Esophagus (tissue), 2 donors: ENCODE measurements around the gene CACNA1G. TPM values are rescaled to one million over a fixed set of nuclear protein-coding genes. Genes with fewer than 3 reads are reported as not detected.

Experiments
- H3K27ac ChIP-seq, 2 donors: one replicate each; pipeline ENCODE4 v1.5.1; 2013; ENCODE audit warnings: low read depth in 2 of 2, mild to moderate bottlenecking in 2 of 2, inconsistent platforms in 1 of 2, low read length in 1 of 2, moderate library complexity in 1 of 2
- H3K27me3 ChIP-seq, 2 donors: one replicate each; pipeline ENCODE4 v1.6.1; 2013; ENCODE audit warnings: low read length in 2 of 2, control low read depth in 1 of 2, mild to moderate bottlenecking in 1 of 2; ENCODE audit not compliant: insufficient read depth in 2 of 2, control insufficient read depth in 1 of 2
- H3K36me3 ChIP-seq, 2 donors: one replicate each; pipeline ENCODE4 v1.6.1; 2013; ENCODE audit warnings: low read length in 1 of 2; ENCODE audit not compliant: control insufficient read depth in 2 of 2, insufficient read depth in 2 of 2
- H3K4me1 ChIP-seq, 2 donors: one replicate each; pipeline ENCODE4 v1.6.1; 2013; ENCODE audit warnings: low read length in 1 of 2; ENCODE audit not compliant: control insufficient read depth in 2 of 2, insufficient read depth in 2 of 2
- H3K4me3 ChIP-seq, 2 donors: one replicate each; pipeline ENCODE4 v1.5.1; 2013; ENCODE audit warnings: low read length in 2 of 2, mild to moderate bottlenecking in 2 of 2, low read depth in 1 of 2, moderate library complexity in 1 of 2
- H3K9me3 ChIP-seq, 2 donors: one replicate each; pipeline ENCODE4 v1.6.1; 2013; ENCODE audit warnings: mild to moderate bottlenecking in 2 of 2, low read depth in 1 of 2, low read length in 1 of 2, moderate library complexity in 1 of 2; ENCODE audit not compliant: control insufficient read depth in 2 of 2, insufficient read depth in 1 of 2
- WGBS, 2 donors: extraction: QIAGEN DNeasy Blood & Tissue Kit; methylation state at CpG; one replicate each; pipeline ENCODE4 v1.1.7; 2013; 5-methylcytosine and 5-hydroxymethylcytosine counted together
- polyA plus RNA-seq, 2 donors: library from polyadenylated mRNA; stranded (reverse); fragments of 200-250 nt; gene quantifications; one replicate each; pipeline ENCODE4 v1.2.3, GENCODE V29; 2013
- donor health status: healthy with polysubstance abuse.
- donor health status: Bipolar disorder and iron deficiency.

CACNA1G gene
- polyA plus RNA-seq, 2 donors = 0.06 to 0.13 TPM

GRCh38 chr17:50598487-50598886 lies 38.0 kb downstream of the CACNA1G start:
- WGBS, 2 donors = 81 to 82% methylated on average over 5 of the region's 5 CpGs
- no peaks in the 10 kb centered on the region for H3K36me3 ChIP-seq
- H3K27ac ChIP-seq = no peak overlapping the region
- H3K9me3 ChIP-seq = no peaks in the 10 kb centered on the region
- no peaks in the 10 kb centered on the region for H3K27me3 ChIP-seq
- no peak overlapping the region for H3K4me3 ChIP-seq
- no peaks in the 10 kb centered on the region for H3K4me1 ChIP-seq

- Histone ChIP-seq H3K4me3 (no peak overlapping the region), H3K27me3 (no peaks in the 10 kb centered on the region), H3K36me3 (no peaks in the 10 kb centered on the region), H3K27ac (no peak overlapping the region), H3K4me1 (no peaks in the 10 kb centered on the region), H3K9me3 (no peaks in the 10 kb centered on the region)
- WGBS, 2 donors = 86 to 92% methylated on average over 15 of the region's 15 CpGs
Measured at GRCh38 chr17:50599606-50600005, 39.1 kb downstream of the CACNA1G start.

DNA sequence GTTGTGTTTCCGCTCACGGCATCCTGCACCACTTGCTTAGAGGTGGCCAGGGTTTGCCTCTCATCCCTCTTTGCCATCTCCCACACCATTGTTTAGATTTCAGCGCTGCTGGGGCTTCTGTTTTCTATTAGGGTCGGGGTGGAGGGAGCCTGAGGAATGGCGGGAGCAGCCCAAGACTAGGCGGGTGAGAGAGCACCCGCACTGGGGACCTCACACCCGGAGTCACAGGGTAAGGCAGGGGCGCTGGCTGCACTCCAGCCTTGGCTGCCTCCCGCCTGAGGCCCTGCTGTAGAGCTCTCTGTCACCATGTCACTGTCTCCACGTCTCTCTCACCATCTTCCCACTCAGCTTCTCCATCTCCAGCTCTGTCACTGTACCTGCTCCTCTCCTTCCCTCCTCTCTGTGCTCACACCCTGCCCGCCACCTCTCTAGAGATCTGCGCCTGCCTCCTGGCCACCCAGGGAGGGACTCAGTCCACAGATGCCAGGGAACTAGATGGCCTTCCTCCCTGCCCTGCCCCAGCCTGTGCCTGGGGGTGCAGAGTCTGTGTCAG lies 41.4 kb downstream of the CACNA1G start:
- H3K9me3 ChIP-seq = no peaks in the 10 kb centered on the region
- no peaks in the 10 kb centered on the region for H3K27me3 ChIP-seq
- H3K4me3 ChIP-seq = no peak overlapping the region
- peaks cover 0 to 2% of the 10 kb centered on the region in 2 donors for H3K4me1 ChIP-seq
- WGBS, 2 donors = 67 to 71% methylated on average over 13 of the region's 13 CpGs
- no peaks in the 10 kb centered on the region for H3K36me3 ChIP-seq
- no peak overlapping the region for H3K27ac ChIP-seq

DNA sequence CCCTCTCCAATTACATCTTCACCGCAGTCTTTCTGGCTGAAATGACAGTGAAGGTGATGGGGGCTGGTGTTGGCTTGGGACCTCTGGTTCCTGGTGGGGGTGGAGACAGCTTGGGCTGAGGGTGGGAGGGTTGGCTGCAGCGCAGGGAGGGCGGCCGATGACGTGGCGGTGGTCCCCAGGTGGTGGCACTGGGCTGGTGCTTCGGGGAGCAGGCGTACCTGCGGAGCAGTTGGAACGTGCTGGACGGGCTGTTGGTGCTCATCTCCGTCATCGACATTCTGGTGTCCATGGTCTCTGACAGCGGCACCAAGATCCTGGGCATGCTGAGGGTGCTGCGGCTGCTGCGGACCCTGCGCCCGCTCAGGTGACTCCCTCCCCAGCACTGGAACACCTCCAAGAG lies 42.3 kb downstream of the CACNA1G start:
- peaks cover 0 to 2% of the 10 kb centered on the region in 2 donors for H3K4me1 ChIP-seq
- no peaks in the 10 kb centered on the region for H3K27me3 ChIP-seq
- WGBS, 2 donors = 81 to 88% methylated on average over 18 of the region's 18 CpGs

DNA sequence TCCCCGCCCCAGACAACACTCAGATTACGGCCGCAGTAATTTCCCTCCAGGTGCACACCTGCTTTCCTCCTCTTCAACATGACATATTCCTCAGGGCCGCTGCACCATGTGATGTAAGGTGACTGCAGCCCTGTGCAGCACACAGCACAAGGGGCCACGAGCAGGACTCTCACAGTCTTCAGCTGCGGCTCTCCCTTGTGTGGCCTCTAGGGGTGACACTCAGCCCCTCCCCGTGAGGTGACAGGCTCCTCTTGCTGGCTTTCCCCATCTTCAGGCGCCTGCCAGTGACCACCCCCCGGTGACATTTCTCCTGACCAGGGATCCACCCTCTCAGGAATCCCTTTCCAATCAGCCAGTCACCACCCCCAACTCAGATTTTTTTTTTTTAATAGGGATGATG lies 42.8 kb downstream of the CACNA1G start:
- WGBS, 2 donors = 56 to 64% methylated on average over 9 of the region's 9 CpGs
- H3K4me3 ChIP-seq = no peak overlapping the region
- no peaks in the 10 kb centered on the region for H3K9me3 ChIP-seq
- H3K27me3 ChIP-seq = no peaks in the 10 kb centered on the region
- H3K27ac ChIP-seq = no peak overlapping the region
- no peaks in the 10 kb centered on the region for H3K36me3 ChIP-seq
- H3K4me1 ChIP-seq = peaks cover 0 to 2% of the 10 kb centered on the region in 2 donors

More for the DNA sequence above, 42.3 kb downstream of the CACNA1G start:
- no peaks in the 10 kb centered on the region for H3K9me3 ChIP-seq
- no peaks in the 10 kb centered on the region for H3K36me3 ChIP-seq
- H3K27ac ChIP-seq = no peak overlapping the region
- no peak overlapping the region for H3K4me3 ChIP-seq

- Histone ChIP-seq H3K36me3 (no peaks in the 10 kb centered on the region), H3K4me1 (peaks cover 0 to 2% of the 10 kb centered on the region in 2 donors), H3K27ac (no peak overlapping the region), H3K9me3 (no peaks in the 10 kb centered on the region), H3K4me3 (no peak overlapping the region), H3K27me3 (no peaks in the 10 kb centered on the region)
- 6 to 16% methylated on average over 11 to 13 of the region's 13 CpGs for WGBS, 2 donors
Measured at GRCh38 chr17:50604513-50604912, 44.0 kb downstream of the CACNA1G start.

DNA sequence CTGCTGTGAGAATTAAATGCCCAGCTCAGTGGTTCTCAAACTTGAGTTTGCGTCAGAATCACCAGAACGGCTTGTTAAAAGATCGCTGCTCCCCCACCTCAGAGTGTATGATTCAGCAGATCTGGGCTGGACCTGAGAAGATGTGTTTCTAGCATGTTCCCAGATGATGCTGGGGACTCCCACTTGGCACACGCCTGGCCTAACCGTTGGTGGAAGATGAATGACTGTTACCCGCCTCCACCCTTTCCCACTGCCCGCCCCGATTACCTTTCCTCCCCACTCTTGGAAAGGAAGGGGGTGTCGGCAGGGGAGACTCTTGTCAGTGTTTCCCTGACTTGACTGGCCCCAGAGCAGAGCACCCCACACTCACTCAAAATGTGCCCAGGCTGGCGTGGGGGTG lies 44.9 kb downstream of the CACNA1G start:
- Histone ChIP-seq H3K4me3 (no peak overlapping the region), H3K27ac (no peak overlapping the region), H3K27me3 (no peaks in the 10 kb centered on the region), H3K4me1 (peaks cover 0 to 2% of the 10 kb centered on the region in 2 donors), H3K9me3 (no peaks in the 10 kb centered on the region), H3K36me3 (no peaks in the 10 kb centered on the region)
- 68 to 72% methylated on average over 10 of the region's 10 CpGs for WGBS, 2 donors

DNA sequence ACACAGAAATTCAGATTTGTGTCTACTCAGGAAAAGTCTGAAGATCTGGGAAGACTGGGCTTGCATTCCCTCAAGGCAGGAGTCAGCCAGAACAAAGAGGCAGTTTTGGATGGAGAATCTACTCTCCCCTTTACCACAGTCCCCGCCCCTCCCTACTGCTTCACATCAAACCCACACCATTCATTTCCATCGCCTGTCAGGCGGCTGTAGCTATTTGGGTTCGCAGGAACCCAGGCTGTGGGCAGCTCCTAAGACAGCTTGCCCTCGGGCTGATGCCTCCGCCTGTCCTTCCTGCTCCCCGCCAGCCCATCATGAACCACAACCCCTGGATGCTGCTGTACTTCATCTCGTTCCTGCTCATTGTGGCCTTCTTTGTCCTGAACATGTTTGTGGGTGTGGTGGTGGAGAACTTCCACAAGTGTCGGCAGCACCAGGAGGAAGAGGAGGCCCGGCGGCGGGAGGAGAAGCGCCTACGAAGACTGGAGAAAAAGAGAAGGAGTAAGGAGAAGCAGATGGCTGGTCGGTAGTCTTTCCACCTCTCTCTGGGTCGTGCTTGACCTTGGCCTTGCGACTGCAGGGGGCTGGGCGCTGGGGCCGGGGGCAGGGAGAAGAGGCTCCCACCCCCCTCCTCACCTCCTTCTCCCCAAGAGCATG lies 47.1 kb downstream of the CACNA1G start:
- Histone ChIP-seq H3K36me3 (no peaks in the 10 kb centered on the region), H3K27ac (no peak overlapping the region), H3K4me3 (no peak overlapping the region), H3K9me3 (no peaks in the 10 kb centered on the region), H3K27me3 (no peaks in the 10 kb centered on the region), H3K4me1 (peaks cover 0 to 2% of the 10 kb centered on the region in 2 donors)
- 81 to 86% methylated on average over 19 of the region's 19 CpGs for WGBS, 2 donors

GRCh38 chr17:50608700-50609379 lies 48.3 kb downstream of the CACNA1G start:
- no peaks in the 10 kb centered on the region for H3K36me3 ChIP-seq
- no peak overlapping the region for H3K4me3 ChIP-seq
- no peaks in the 10 kb centered on the region for H3K27me3 ChIP-seq
- WGBS, 2 donors = 72 to 76% methylated on average over 22 of the region's 22 CpGs
- H3K27ac ChIP-seq = no peak overlapping the region
- peaks cover 2 to 3% of the 10 kb centered on the region in 2 donors for H3K4me1 ChIP-seq
- H3K9me3 ChIP-seq = no peaks in the 10 kb centered on the region
